NT2/D1 (cell line): ENCODE results near the gene ENDOV.

Source experiments
- YY1 ChIP-seq: IDR thresholded peaks from 2 replicates; pipeline ENCODE4 v1.6.1; 2011; ENCODE audit not compliant: insufficient read length, insufficient read depth
- ZNF274 ChIP-seq: IDR thresholded peaks from 2 replicates; pipeline ENCODE4 v1.6.1; 2011; ENCODE audit warnings: mild to moderate bottlenecking, low read depth, low read length

GRCh38 chr17:80474231-80474960 lies 59.4 kb downstream of the ENDOV start:
- no peak for TF ChIP-seq YY1
- TF ChIP-seq ZNF274: no peak
